ENCODE results near the gene ATP6V0B.

The ATP6V0B gene

DNA sequence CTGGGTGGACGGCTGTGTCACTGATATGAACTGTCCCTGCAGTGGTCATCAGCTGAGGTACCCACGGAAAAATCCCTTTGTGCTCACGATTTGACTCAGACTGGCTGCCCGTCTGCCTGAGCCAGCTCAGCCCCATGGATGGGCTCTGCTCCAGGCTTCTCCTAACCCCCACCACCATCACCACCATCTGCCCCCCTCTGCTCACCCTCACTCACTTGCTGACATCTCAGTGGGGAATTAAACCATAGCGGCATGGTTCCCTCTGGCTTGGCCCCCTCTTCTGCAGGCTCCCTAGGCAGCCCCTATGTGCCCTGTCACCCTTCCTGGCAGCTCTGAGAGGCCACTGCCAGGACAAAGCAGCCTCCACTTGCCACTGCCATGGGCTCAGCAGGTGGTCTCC lies 39.2 kb downstream of the ATP6V0B start:
- no peak overlapping the region for H3K27ac ChIP-seq
- TF ChIP-seq, protein P1, sequence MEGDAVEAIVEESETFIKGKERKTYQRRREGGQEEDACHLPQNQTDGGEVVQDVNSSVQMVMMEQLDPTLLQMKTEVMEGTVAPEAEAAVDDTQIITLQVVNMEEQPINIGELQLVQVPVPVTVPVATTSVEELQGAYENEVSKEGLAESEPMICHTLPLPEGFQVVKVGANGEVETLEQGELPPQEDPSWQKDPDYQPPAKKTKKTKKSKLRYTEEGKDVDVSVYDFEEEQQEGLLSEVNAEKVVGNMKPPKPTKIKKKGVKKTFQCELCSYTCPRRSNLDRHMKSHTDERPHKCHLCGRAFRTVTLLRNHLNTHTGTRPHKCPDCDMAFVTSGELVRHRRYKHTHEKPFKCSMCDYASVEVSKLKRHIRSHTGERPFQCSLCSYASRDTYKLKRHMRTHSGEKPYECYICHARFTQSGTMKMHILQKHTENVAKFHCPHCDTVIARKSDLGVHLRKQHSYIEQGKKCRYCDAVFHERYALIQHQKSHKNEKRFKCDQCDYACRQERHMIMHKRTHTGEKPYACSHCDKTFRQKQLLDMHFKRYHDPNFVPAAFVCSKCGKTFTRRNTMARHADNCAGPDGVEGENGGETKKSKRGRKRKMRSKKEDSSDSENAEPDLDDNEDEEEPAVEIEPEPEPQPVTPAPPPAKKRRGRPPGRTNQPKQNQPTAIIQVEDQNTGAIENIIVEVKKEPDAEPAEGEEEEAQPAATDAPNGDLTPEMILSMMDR (conservative IDR thresholded peaks at IDR 0.05): no peak

DNA sequence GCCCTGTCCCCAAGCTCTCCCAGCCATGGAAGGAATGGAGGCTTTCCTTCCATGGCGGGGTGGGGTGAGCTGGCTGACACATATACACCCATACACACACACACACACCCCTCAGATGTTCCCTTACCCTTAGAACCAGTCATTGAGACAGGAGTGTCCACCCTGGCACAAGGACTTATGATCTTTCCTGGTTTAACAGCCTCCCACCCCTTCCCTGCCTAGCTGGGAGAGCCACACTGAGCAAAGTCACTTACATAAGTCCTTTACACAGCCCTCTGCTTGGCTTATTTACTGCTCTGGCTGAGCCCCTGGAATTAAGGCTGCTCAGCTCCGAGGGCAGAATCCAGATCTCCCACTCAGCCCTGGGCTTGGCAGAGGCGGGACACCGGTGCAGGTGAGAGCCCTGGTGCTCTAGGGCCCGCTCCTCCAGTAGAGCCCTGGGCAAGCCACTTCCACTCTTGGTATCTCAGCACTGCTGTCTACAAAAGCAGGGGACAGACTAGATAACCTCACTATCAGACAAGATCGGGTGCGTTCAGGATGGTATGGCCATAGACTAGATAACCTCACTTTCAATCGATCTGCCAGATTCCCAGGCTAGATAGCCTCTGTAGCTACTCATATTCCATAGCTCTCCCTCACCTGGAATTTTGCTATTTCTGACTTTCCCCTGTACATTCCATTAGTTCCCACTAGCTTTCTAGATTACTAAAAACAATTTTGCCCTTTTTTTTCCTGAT lies 39.8 kb downstream of the ATP6V0B start:
- no peak overlapping the region for H3K27ac ChIP-seq
- TF ChIP-seq, protein P1 (conservative IDR thresholded peaks at IDR 0.05): no peak

DNA sequence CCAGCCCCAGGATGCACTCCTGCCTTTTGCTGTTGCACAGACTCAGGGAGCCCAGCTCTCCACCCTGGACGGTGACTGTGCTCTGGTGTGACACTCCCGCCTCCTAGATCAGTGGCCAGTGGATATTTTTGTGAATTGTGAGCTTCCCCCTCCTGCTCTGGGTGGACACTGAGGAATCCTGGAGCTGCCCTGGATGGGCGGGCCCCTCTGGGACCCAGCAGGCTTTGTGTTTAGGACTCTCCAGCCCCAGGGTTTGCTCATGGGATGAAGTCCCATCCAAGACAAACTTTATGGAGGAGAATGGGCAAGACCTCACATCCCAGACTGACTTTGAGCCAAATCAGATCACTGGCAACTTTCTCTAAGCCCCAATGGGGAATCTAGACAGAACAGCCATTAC lies 40.4 kb downstream of the ATP6V0B start:
- TF ChIP-seq, protein P1 (conservative IDR thresholded peaks at IDR 0.05): no peak
- H3K27ac ChIP-seq: no peak overlapping the region

- no peak overlapping the region for H3K27ac ChIP-seq
- TF ChIP-seq, protein P1 (conservative IDR thresholded peaks at IDR 0.05): no peak
Measured at GRCh38 chr1:44016041-44016889, 41.5 kb downstream of the ATP6V0B start.

DNA sequence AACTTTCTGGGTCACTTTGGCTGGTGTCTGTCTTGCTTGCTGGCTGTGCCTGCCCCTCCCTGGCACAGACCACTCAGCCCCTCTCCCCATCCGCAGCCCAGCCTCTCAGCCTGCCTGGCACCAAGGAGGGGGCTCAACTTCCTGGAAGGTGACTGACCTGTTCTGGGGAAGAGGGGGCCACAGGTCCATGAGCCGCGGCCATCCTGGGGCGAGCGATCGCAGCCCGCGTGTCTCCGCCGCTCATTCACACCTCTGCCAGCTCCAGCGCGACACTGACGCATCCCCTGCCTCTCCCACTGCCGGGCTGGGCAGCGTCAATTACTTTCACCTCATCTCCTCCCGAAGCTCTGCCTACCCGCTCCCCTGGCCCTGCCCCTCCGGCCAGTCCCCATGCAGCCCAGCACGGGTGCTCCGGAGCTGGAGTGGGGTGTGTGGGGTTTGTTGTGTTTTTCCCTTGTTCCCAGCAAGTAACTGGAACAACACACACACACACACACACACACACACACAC lies 42.2 kb downstream of the ATP6V0B start:
- TF ChIP-seq, protein P1 (conservative IDR thresholded peaks at IDR 0.05): no peak
- no peak overlapping the region for H3K27ac ChIP-seq

DNA sequence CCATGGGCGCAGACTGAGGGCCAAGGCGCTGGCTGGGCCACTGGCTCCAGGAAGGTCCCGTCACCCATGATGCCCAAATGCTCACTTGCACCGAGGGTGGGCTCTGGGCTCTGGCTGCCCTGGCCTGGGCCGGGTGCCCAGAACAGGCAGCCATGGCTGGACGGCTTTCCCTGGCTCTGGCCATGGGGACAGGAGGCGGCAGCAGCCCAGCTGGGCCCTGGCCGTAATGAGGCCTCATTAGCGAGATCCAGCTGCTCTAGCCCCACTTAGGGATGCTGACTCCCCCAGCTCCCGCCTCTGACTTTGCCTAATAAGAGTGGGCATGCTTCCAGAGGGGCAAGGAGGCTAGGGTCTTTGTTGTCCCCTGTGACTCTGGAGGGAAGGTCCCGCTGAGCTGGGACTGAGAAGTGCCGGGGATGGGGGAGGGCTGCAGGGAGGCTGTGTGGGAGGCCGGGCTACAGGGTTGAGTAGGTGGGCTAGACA lies 44.7 kb downstream of the ATP6V0B start:
- TF ChIP-seq, protein P1 (conservative IDR thresholded peaks at IDR 0.05): no peak
- no peak overlapping the region for H3K27ac ChIP-seq

DNA sequence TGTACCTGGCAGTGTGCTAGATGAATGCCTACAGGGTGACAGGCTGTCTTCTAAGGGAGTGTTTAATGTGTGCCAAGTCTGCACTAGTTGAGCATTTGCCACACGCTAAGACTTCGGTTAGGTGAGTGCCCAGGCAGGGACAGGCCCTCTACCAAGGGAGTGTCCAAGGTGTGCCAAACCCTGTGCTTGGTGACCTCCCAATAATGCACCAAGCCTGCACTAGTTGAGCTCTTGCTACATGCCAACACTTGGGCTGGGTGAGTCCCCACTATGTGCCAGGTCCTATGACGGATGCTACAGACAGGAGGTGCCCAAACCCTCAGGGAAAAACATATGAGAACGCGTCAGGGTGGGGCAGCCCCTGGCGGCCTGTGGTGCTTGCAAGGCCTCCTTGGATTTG lies 45.7 kb downstream of the ATP6V0B start:
- no peak overlapping the region for H3K27ac ChIP-seq
- TF ChIP-seq, protein P1 (conservative IDR thresholded peaks at IDR 0.05): no peak
